ENCODE results near the gene WASHC2A.
"Not testable (repeated sequence)": the region's sequence is repeated elsewhere in the genome, so short reads cannot be mapped to it uniquely, and the experiment has no call there.

DNA sequence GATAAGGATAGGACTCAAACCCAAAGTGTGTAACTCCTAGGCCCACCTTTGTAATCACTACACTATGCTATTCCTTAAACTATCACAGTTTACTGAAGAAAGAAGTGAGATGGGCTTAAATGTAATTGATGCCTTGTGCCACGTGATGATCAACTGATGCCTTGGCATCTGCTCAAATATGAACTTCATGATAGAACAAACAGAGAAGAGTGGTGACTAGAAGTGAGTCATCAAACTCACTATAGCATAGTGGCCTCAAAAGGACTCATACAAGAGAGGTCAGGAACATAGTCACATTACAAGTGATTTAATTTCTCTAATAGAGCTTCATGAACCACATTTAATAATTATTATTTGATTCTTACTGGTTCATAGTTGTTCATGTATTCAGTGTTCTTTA is 101.8 kb downstream of the WASHC2A start:
- not testable (repeated sequence) for TF ChIP-seq CTCF (IDR thresholded peaks at IDR 0.05; ENCODE audit: insufficient read depth, low read length, poor library complexity, severe bottlenecking); EZH2phosphoT487 (conservative IDR thresholded peaks at IDR 0.05; ENCODE audit: low read length)
